GM21367 (cell line): ENCODE data around the gene SOCS3.
A peak's percentile ranks its signal among the peaks of the same experiment; 100 is the strongest.

Experiments
- ATAC-seq: cut with Tn5 transposase; IDR thresholded peaks from one replicate; pipeline ENCODE4 v1.9.1; 2021; ENCODE audit not compliant: unreplicated experiment

SOCS3 gene

DNA sequence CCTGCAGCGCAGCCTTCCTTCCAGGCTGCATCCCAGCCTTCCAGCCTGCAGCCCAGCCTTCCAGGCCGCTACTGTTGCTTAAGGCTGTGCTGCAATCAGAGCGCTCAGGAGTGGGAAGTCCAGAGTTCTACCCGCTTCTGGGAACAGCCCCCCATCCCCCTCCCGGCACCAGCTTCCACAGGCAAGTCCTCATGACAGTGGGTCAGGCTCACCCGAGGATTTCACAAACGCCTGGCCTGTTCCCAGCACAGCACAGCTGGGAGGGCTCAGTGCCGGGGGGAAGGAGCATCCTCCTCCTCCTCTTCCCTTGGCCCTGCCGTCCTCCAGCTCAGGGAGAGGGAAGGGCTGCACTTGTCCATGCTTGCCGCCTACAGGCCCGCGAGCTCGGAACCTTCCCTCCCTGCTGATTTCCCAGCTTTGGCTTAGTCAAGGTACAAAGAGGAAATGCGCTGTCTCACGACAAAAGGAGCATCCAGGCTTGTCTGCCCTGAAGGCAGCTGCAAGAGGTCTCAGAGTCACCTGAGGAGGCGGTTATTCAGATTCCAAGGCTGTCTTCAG is 8.3 kb downstream of the SOCS3 start:
- no peak for ATAC-seq

DNA sequence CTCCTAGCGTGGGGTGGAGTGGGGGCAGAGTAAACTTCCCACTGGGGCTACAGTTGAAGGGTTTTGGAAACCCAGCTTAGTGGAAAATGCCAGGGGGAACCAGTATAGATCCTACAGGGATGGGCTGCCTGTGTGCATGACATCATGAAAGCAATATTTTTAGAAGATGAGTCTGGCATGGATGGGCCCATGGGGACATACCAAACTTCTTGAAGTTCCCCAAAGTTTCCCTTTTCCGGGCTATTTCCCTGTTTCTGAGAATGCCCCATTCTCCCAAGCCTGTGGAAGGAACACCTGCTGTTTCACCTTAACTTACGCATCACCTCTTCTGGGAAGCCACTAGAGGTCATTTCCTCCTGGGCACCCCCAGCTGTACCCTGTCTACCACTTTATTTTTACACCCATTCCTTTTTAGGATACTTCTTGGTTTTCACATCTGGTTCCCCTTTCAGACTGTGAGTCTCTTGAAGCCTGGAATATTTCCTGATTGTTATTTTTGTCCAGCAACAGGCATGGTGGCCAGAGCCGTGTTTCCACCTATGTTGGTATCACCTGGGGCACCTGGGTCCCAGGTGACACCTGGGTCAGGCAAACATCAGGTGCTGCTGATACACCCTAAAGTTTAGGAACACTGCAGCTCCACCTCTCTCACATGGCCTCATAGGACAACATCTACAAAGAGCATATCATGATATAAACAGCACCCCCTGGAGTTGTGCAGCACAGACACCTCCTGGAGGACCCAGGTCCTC is 9.8 kb downstream of the SOCS3 start:
- ATAC-seq = no peak

DNA sequence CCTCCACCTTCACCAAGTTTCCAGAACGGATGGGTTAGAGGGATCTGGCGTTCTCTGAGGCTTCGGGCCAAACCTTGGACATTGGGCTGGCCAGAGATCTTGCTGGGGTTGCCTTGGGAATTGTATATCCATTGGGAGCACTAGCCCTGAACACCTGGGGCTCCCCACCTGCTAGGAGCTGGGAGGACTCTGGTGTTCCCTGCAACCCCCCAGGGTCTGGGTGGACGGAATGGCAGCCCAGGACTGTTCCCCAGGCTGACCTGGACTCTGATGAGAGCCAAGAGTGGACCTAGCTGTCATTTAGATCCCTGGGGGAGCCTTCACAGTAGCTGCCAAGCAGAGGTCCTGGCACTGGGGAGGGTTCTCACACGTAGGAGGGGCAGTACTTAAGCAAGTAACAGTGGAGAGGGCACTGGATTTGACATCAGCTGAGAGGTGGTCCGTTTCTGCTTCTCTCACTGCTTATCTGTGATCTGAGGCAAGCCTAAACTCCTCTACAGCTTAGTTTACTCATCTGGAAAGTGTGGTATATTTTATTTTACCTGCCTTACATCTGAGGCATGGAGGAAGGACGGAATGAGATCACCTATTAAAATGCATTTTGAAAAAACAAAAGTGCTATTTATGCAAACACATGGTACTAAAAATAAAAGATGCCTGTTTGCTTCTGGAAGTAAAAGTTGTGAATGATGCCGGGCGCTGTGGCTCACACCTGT is 11.7 kb downstream of the SOCS3 start:
- ATAC-seq = no peak

GRCh38 chr17:78347453-78347852 is 12.4 kb downstream of the SOCS3 start:
- no peak for ATAC-seq

DNA sequence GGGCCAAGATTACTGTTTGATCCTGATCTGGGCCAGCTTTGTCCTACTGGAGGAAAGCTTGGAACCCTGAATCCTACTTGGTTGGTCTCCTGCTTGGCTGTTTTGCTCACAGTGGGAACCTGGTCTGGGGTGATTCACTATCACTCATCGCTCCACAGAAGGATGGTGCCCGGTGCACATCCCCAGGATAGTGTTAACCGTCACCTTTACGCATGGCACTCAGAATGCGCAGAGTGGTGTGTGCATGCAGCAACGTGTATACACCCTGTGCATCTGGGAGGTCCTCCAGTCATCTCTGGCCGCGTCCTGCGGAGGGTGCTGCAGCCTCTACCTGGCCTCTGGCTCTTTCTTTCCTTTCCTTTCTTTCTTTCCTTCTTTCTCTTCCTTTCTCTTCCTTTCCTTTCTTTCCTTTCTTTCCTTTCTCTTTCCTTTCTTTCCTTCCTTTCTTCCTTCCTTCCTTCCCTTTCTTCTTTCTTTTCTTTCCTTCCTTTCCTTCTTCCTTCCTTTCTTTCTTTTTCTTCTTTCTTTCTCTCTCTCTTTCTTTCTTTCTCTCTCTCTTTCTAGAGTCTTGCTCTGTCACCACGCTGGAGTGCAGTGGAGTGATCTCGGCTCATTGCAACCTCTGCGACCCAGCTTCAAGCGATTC is 13.1 kb downstream of the SOCS3 start:
- no peak for ATAC-seq

DNA sequence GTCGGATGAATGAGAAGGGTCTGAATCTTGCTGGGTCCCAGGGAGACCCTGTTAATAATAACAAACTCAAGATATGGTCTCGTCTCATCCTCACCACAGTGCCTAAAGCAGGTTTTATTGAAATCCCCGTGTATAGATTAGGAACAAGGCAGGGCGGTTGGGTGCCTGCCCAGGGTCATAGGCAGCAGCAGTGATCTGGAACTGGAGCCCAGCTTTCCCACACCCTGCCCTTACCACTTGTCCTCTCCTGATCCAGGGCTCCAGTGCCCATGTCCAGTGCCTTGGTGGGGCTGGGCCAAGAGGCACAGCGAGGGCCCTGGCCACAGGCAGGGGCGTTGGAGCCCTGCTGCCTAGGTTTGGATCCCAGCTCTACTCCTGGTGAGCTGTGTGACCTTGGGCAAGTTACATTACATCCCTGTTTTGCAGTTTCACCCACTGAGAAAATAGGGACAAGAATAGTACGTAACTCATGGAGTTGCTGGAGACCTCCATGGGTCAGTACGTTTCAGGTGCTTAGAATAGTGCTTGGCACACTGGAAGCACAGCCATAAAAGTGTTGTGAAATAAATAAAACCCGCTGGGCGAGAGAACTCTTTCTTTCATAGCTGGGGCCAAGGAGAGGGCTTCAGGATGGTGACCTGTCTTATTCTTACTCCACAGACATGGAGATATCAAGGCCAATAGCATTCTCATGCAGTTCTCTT is 13.9 kb downstream of the SOCS3 start:
- ATAC-seq = no peak

DNA sequence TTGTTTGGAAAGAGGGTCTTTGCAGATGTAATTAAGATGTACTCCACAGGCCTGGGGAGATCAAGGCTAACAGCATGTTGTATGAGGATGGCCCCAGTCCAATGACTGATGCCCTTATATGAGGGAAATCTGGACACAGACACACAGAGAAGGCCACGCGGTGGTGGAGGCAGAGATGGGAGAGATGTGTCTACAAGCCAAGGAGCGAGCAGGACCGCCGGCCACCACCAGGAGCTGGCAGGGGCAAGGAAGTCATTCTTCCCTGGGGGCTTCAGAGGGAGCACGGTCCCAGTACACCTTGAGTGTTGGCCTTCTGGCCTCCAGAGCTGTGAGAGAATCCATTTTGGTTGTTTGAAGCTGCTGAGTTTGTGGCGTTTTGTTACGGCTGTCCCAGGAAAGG is 14.7 kb downstream of the SOCS3 start:
- ATAC-seq = no peak

- no peak for ATAC-seq
Measured at GRCh38 chr17:78344666-78345065, 15.2 kb downstream of the SOCS3 start.

DNA sequence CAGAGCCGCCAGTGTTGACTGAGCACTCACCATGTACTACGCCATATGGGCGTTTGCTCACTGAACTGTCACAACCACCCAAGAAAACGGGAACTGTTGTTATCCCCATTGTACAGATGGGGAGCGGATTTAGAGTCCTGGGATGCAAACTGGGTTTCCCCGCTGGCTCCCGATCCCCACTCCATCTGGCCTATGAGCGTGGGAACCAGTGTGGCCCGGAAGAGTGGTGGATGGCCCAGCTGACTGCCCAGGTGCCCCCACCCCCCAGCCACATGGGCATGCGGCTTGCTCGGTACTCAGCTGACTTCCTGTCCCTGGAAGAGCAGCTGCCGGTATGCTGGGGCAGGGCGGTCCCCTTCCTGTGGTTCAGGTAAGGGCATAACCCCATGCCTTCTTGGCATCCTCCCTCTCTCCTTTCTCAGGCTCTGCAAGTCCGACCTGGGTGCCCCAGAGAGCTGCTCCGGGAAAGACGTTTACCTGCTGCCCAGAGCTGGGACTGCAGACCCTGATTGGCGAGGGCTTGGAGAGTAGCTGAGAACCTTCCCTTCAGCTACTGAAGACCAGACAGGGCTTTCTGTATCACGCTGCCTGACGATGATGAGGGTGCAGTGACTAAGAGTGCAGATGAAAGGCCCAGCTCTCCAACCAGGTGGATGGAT is 16.2 kb downstream of the SOCS3 start:
- no peak for ATAC-seq

- ATAC-seq = no peak
Measured at GRCh38 chr17:78343187-78343542, 16.7 kb downstream of the SOCS3 start.

GRCh38 chr17:78342449-78343186 is 17.3 kb downstream of the SOCS3 start:
- no peak for ATAC-seq

DNA sequence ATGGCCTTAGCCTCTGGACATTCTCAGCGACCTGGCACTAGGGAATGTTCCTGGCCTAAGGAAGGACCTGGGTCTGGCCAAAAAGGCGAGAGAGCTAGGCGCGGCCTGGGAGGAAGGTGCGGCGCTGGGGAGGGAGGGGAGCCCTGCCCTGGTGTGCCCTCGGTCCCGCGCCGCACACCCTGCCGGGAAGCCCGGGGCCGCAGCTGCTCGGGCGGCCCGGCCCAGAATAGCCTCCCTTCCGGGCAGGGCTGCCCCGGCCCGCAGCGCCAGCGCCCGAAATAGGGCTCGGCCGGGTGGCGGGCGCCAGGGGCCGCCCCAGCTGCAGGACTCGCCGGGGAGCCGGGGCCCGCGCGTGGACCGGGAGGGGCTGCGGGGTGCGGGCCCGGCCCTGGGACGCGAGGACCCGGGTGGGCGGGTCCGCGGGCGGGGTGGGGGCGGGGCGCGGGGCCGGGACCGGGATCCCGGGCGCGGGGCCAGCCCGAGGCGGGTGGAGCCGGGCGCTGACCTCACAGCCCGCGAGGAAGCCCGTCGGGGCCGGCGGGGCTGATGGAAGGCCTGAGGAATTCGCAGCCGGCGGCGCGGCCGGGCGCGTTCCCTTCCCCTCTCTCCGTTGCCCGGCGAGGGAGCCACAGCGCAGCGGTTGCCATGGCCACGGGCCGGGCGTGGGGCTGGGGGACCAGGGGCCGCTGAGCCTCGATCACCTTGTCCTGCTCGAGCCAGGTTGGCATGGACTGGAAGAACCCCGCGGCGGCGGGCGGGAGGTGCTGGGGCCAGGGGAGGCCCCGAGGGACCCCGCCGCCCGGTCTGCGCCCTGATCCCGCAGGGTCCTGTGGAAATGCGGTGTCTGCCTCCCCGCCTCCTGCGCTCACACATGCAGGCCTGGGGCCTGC is 18.1 kb downstream of the SOCS3 start:
- ATAC-seq = no peak

DNA sequence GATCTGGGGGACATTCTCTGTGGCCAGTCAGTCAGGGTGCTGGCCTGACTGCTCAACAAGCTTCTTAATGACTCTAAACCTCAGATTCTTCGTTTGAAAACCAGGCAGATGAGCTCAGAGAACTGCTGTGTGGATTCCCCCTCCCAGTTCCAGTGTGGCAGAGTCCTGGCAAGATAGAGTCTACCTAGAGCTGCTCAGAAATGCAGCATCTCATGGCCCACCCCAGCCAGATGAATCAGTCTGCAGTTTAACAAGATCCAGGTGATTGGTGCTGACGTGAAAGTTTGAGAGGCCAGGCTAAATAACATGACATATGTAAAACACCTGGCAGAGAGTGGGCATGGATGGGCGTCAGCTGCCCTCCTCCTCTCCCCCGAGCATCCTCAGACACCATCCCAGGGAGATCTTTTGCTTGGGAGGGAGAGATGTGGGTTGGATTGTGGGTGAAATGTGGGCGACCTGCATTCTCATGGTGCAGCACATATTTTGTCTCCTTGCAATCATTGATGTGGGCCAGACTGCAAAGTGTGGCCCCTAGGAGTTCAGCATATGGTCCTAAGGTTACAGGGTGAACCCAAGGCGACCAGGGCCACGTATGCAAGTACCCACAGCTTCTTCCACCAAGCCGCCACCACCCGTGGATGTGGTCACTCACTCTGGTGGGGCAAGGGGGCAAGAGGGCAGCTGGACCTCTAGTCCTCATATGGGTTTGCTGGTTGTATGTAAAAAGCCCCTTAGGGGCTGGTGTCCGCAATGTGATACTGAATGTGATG is 19.5 kb downstream of the SOCS3 start:
- no peak for ATAC-seq

DNA sequence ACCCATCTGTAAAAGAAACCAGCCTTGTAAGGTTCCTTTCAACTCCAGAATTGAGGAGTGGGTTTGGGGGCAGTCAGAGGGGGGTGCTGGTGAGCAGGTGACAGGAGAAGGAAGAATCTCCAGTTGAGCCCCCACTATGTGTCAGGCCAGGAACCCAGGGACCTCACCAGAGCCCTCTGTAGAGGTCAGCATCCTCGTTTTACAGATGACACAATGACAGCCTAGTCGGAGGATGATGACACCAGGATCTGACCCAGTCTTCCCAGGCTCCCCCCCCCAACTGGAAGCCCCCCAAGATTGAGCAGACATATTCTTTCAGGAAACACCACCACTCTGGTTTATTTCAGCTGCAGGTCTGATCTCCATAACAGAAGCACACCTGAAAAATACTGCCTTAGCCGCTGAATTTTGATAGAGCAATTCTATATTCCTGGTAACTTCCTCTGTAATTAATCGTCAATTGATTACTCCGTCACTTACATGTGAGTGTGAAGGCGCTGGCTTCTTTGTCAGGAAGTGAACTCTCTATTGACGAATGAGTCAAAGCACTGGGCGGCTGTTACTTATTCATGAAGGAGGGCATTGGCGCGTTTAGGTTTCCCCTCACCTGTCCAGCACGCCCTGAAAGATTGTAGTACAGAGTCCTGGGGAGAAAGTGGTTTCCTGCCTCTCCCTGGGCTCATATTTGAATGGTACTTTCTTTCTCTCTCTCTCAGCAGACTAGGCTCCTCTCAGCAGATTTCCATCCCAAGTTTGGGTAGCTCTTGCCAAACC is 21.2 kb downstream of the SOCS3 start:
- ATAC-seq = no peak

DNA sequence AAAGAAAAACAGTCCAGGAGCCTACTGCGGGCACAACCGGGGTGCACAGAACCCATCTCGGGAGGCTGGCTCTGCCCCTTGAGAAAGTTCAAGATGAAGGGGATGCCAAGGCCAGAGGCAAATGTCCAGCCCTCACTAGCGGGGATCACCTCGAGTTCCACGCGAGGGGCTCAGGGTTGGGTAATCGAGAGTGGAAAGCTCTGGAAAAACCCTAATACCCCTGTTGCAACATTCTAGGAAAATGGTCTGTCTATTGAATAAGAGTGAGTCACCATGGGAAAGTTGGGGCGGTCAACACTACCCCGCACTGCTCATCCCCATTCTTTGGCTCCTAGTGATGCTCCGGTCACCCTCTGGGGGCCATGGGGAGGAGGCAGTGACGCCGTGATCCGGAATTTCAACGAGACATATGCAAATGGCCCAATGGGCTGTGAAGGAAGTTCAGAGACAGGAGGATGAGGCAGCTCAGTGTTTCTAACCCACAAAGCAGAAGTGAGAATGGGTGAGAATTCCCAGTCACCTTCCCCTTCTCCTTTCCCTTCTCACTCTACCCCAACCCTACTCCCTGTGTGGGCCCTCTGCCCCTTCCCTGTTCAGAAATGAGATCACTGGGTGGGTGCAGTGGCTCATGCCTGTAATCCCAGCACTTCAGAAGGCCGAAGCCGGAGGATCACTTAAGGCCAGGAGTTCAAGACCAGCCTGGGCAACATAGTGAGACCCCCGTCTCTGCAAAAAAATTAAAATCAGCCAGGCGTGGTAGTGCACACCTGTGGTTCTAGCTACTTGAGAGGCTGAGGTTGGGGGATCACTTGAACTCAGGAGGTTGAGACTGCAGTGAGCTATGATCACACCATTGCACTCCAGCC is 22.4 kb downstream of the SOCS3 start:
- peak; percentile 60 for ATAC-seq

- ATAC-seq = no peak
Measured at GRCh38 chr17:78335209-78335608, 24.7 kb downstream of the SOCS3 start.

- ATAC-seq = no peak
Measured at GRCh38 chr17:78332991-78333390, 26.9 kb downstream of the SOCS3 start.
